K562 (cell line): Measurements from ENCODE around the gene MYLK3. TPM values are rescaled to one million over a fixed set of nuclear protein-coding genes. Genes with fewer than 3 reads are reported as not detected.
A peak's percentile ranks its signal among the peaks of the same experiment; 100 is the strongest.

ENCODE experiments used
- BACH1 ChIP-seq: fragments of 200-800 bp; sonication (Bioruptor generic); IDR thresholded peaks from 2 replicates; pipeline ENCODE4 v1.6.1; 2016; ENCODE audit warnings: missing genetic modification characterization, missing compliant biosample characterization
- CCNT2 ChIP-seq: IDR thresholded peaks from 2 replicates; pipeline ENCODE4 v1.6.1; 2011; ENCODE audit warnings: borderline replicate concordance, low read depth, mild to moderate bottlenecking, moderate library complexity, mixed read lengths, low read length; ENCODE audit not compliant: insufficient read length; ENCODE audit errors: extremely low read depth
- CTBP1 ChIP-seq: fragments of 450-650 bp; IDR thresholded peaks from 2 replicates; pipeline ENCODE4 v1.6.1; 2016; ENCODE audit warnings: borderline replicate concordance
- E2F4 ChIP-seq: sonication (generic); formaldehyde crosslinking; IDR thresholded peaks from 2 replicates; pipeline ENCODE4 v1.8.0; 2022; ENCODE audit warnings: mild to moderate bottlenecking, low read depth, missing genetic modification reagents
- KHSRP ChIP-seq: fragments of 450-650 bp; IDR thresholded peaks from 2 replicates; pipeline ENCODE4 v1.6.1; 2017
- MLLT1 ChIP-seq, 2 experiments: fragments of 450-650 bp; IDR thresholded peaks; 2 replicates each; pipeline ENCODE4 v1.6.1; 2016
- POLR2AphosphoS2 ChIP-seq: IDR thresholded peaks from 2 replicates; pipeline ENCODE4 v1.6.1; 2012; ENCODE audit warnings: low read length, improper control_type of control experiment
- RBBP5 ChIP-seq: fragments of 200-600 bp; sonication (generic); IDR thresholded peaks from 2 replicates; pipeline ENCODE4 v1.6.1; 2012; ENCODE audit warnings: borderline replicate concordance, mild to moderate bottlenecking, low read length, control low read depth, inconsistent platforms; ENCODE audit not compliant: insufficient read depth, poor library complexity, severe bottlenecking
- SMARCB1 ChIP-seq: IDR thresholded peaks from 2 replicates; pipeline ENCODE4 v1.6.1; 2011; ENCODE audit warnings: improper control_type of control experiment, low read depth; ENCODE audit not compliant: insufficient read length
- SPI1 ChIP-seq: IDR thresholded peaks from 2 replicates; pipeline ENCODE4 v1.6.1; 2011; ENCODE audit warnings: low read depth, low read length, control low read depth, borderline replicate concordance
- TAF1 ChIP-seq: IDR thresholded peaks from 2 replicates; pipeline ENCODE4 v1.6.1; 2011; ENCODE audit warnings: mild to moderate bottlenecking, low read length, moderate library complexity; ENCODE audit not compliant: insufficient read depth, control insufficient read depth, severe bottlenecking; ENCODE audit errors: extremely low read depth
- TEAD2 ChIP-seq: fragments of 450-650 bp; IDR thresholded peaks from 2 replicates; pipeline ENCODE4 v1.6.1; 2016; ENCODE audit warnings: missing genetic modification characterization, control low read depth, missing compliant biosample characterization
- ZHX1 ChIP-seq: fragments of 150-350 bp; conservative IDR thresholded peaks from 2 replicates; pipeline ENCODE4 v1.6.1; 2014; ENCODE audit warnings: low read length
- ZNF316 ChIP-seq: fragments of 450-650 bp; IDR thresholded peaks from 2 replicates; pipeline ENCODE4 v1.6.1; 2016
- ZNF57 ChIP-seq: fragments of 450-650 bp; formaldehyde crosslinking; IDR thresholded peaks from 2 replicates; pipeline ENCODE4 v1.4.0; 2020; ENCODE audit warnings: mild to moderate bottlenecking, moderate library complexity
- ZNF764 ChIP-seq: fragments of 250-450 bp; sonication (Bioruptor Pico); IDR thresholded peaks from 2 replicates; pipeline ENCODE4 v1.4.0; 2020; ENCODE audit warnings: low read depth, mild to moderate bottlenecking, moderate library complexity
- polyA plus RNA-seq, 8 experiments: library from polyadenylated mRNA; depleted of rRNA in 4 of 8; stranded (reverse) in 5 of 8; unstranded in 3 of 8; fragments of >200 nt; fragmentation: Nextera tagmentation in 2 of 8; fragmentation: Illumina TruSeq in 1 of 8; extraction: Ambion mirVana in 2 of 8; extraction: Trizol in 1 of 8; gene quantifications; 2 replicates each; pipeline versions ENCODE4 v1.2.1 to v1.2.3, GENCODE V29; 2011 to 2014; ENCODE audit warnings: inconsistent platforms in 1 of 8, missing spikeins in 1 of 8
- total RNA-seq, 7 experiments: library from RNA; depleted of rRNA in 6 of 7; stranded (reverse); fragments of >200 nt in 6 of 7; fragmentation: Illumina TruSeq in 2 of 7; extraction: Trizol in 2 of 7; gene quantifications; 2 replicates each; pipeline versions ENCODE4 v1.2.1 to v1.2.3, GENCODE V29; 2011 to 2021; ENCODE audit warnings: low replicate concordance in 1 of 7
- TF ChIP-seq, protein P1 (sequence below): fragments of 250-450 bp; sonication (Bioruptor Pico); IDR thresholded peaks from 2 replicates; pipeline ENCODE4 v1.9.0; 2021; ENCODE audit warnings: mild to moderate bottlenecking, inconsistent platforms
- TF ChIP-seq, protein P2 (sequence below): sonication (generic); formaldehyde crosslinking; IDR thresholded peaks from 2 replicates; pipeline ENCODE4 v1.8.1; 2022; ENCODE audit warnings: missing genetic modification reagents

Gene MYLK3
- total and polyA plus RNA-seq, 9 of the 15 experiments (the other 6 are each of a cell fraction or from before 2014, with no cell fraction given): 0.69 to 10.7 (median 4.7) TPM

DNA sequence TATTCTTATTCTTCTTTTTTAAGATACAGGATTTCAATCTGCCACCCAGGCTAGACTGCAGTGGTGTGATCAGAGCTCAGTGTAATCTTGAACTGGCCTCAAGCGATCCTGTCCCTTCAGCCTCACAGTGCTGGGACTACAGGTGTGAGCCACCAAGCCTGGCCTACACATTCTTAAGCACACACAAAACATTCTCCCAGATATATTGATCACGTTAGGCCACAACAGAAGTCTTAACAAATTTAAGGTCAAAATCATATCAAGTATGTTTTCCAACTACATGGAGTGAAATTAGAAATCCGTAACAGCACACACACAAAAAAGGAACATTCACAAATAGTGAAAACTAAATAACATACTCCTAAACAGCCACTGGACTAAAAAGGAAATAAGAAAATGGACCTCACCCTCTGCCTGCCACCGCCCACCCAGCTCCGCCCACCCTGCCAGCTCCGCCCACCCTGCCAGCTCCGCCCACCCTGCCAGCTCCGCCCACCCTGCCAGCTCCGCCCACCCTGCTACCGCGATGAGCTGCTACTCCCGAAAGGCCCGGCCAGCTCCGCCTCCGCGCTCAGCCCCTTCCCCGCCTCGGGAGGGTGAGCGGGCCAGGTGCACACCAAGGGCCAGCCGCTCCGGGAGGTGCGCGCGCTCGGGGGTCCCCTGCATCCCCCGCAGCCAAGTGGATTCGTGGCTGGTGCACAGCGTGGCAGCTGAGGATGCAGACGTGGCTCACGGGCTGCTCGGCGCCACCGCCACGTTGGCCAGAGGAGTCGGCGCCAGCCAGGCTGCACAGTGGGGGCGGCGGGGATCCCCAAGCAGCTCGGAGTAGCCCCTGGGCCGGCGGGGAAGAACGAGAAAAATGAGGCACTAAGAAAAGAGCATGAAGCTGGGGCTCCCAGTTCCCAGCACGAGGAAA lies 41.6 kb upstream of the MYLK3 start (continued):
- TF ChIP-seq, protein P1, sequence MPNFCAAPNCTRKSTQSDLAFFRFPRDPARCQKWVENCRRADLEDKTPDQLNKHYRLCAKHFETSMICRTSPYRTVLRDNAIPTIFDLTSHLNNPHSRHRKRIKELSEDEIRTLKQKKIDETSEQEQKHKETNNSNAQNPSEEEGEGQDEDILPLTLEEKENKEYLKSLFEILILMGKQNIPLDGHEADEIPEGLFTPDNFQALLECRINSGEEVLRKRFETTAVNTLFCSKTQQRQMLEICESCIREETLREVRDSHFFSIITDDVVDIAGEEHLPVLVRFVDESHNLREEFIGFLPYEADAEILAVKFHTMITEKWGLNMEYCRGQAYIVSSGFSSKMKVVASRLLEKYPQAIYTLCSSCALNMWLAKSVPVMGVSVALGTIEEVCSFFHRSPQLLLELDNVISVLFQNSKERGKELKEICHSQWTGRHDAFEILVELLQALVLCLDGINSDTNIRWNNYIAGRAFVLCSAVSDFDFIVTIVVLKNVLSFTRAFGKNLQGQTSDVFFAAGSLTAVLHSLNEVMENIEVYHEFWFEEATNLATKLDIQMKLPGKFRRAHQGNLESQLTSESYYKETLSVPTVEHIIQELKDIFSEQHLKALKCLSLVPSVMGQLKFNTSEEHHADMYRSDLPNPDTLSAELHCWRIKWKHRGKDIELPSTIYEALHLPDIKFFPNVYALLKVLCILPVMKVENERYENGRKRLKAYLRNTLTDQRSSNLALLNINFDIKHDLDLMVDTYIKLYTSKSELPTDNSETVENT: peak; percentile 53; the same call in 1 of the 2 replicates
- TF ChIP-seq SMARCB1 (no peak), ZNF764 (CRISPR knock-in tag) (no peak), POLR2AphosphoS2 (no peak), RBBP5 (peak; percentile 73), BACH1 (tag) (no peak), TAF1 (peak; percentile 51), SPI1 (no peak), TEAD2 (no peak), MLLT1 (IDR thresholded peaks at IDR 0.05) (no peak), CTBP1 (peak; percentile 48; the same call in 1 of the 2 replicates), ZNF316 (no peak), ZNF57 (CRISPR knock-in tag) (no peak), E2F4 (CRISPR knock-in tag) (no peak), KHSRP (no peak), CCNT2 (peak; percentile 40), ZHX1 (no peak)
- TF ChIP-seq, protein P2, sequence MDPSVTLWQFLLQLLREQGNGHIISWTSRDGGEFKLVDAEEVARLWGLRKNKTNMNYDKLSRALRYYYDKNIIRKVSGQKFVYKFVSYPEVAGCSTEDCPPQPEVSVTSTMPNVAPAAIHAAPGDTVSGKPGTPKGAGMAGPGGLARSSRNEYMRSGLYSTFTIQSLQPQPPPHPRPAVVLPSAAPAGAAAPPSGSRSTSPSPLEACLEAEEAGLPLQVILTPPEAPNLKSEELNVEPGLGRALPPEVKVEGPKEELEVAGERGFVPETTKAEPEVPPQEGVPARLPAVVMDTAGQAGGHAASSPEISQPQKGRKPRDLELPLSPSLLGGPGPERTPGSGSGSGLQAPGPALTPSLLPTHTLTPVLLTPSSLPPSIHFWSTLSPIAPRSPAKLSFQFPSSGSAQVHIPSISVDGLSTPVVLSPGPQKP: no peak
